IMR-90 (cell line): ENCODE results near the gene ALDOC. TPM values are rescaled to one million over a fixed set of nuclear protein-coding genes. Genes with fewer than 3 reads are reported as not detected.
A peak's percentile ranks its signal among the peaks of the same experiment; 100 is the strongest.

Experiments used
- ATAC-seq: fragments of 200-7000 bp; cut with Tn5 transposase; 2 replicates; pipeline ENCODE4 v1.9.1; 2020; ENCODE audit warnings: low read depth, mild to moderate bottlenecking, moderate library complexity
- BruUV-seq: library from RNA; stranded (reverse); fragments of 400-500 nt; replicated peaks from 2 replicates; lab custom pipeline; 2021; lab: Mats Ljungman, UMichigan
- CTCF ChIA-PET: fragments of 300-600 bp; formaldehyde crosslinking; extraction: SDS; loops from one replicate; lab custom pipeline; 2021; ENCODE audit warnings: antibody characterized with exemption; lab: Yijun Ruan, JAX
- POLR2A ChIA-PET: fragments of 300-600 bp; sonication (Branson Sonifier 250); formaldehyde crosslinking; loops from one replicate; lab custom pipeline; 2022; ENCODE audit warnings: antibody characterized with exemption; ENCODE audit not compliant: unreplicated experiment; lab: Charles Lee
- DNase-seq: peaks from one replicate; pipeline ENCODE4 v3.0.0; 2013
- H2AFZ ChIP-seq: replicated peaks from 2 replicates; pipeline ENCODE3; 2013; ENCODE audit warnings: low read length, mild to moderate bottlenecking; ENCODE audit not compliant: poor library complexity
- H2AK5ac ChIP-seq: 2 replicates; pipeline ENCODE4 v1.6.1; 2013; ENCODE audit warnings: low read depth, low read length, inconsistent platforms
- H2AK9ac ChIP-seq: replicated peaks from 2 replicates; pipeline ENCODE3; 2013; ENCODE audit warnings: mild to moderate bottlenecking, low read depth, low read length, moderate library complexity; ENCODE audit not compliant: poor library complexity
- H2BK120ac ChIP-seq: 2 replicates; pipeline ENCODE4 v1.6.1; 2013; ENCODE audit warnings: low read depth, low read length, inconsistent platforms
- H2BK15ac ChIP-seq: 3 replicates; pipeline ENCODE4 v1.6.1; 2013; ENCODE audit warnings: low read depth, low read length, inconsistent platforms
- H2BK20ac ChIP-seq: 2 replicates; pipeline ENCODE4 v1.6.1; 2013; ENCODE audit warnings: low read depth, mild to moderate bottlenecking, inconsistent platforms, low read length, moderate library complexity
- H2BK5ac ChIP-seq: 2 replicates; pipeline ENCODE4 v1.6.1; 2013; ENCODE audit warnings: mild to moderate bottlenecking, low read depth, low read length, inconsistent platforms; ENCODE audit not compliant: poor library complexity, severe bottlenecking
- H3K14ac ChIP-seq: replicated peaks from 2 replicates; pipeline ENCODE4 v1.6.1; 2013; ENCODE audit warnings: low read depth, low read length, inconsistent platforms
- H3K18ac ChIP-seq: 2 replicates; pipeline ENCODE4 v1.6.1; 2013; ENCODE audit warnings: low read depth, low read length, control low read depth
- H3K23ac ChIP-seq: 2 replicates; pipeline ENCODE4 v1.6.1; 2013; ENCODE audit warnings: low read depth, low read length, inconsistent platforms
- H3K27ac ChIP-seq: 2 replicates; pipeline ENCODE4 v1.5.1; 2013; ENCODE audit warnings: mild to moderate bottlenecking, control low read depth, low read length; ENCODE audit not compliant: insufficient read depth
- H3K27me3 ChIP-seq: 2 replicates; pipeline ENCODE4 v1.6.1; 2013; ENCODE audit warnings: low read length; ENCODE audit not compliant: control insufficient read depth, insufficient read depth
- H3K36me3 ChIP-seq: 2 replicates; pipeline ENCODE4 v1.6.1; 2013; ENCODE audit warnings: low read length, mixed read lengths; ENCODE audit not compliant: control insufficient read depth, insufficient read depth
- H3K4ac ChIP-seq: 2 replicates; pipeline ENCODE4 v1.6.1; 2013; ENCODE audit warnings: low read depth, low read length, inconsistent platforms
- H3K4me1 ChIP-seq: 2 replicates; pipeline ENCODE4 v1.6.1; 2013; ENCODE audit warnings: low read length, mixed read lengths; ENCODE audit not compliant: control insufficient read depth, insufficient read depth
- H3K4me2 ChIP-seq: 2 replicates; pipeline ENCODE4 v1.6.1; 2013; ENCODE audit warnings: low read depth, mild to moderate bottlenecking, control low read depth, low read length, moderate library complexity
- H3K4me3 ChIP-seq: 2 replicates; pipeline ENCODE4 v1.5.1; 2013; ENCODE audit warnings: low read depth, mild to moderate bottlenecking, control low read depth, low read length, moderate library complexity; ENCODE audit not compliant: insufficient read depth
- H3K56ac ChIP-seq: 2 replicates; pipeline ENCODE4 v1.6.1; 2013; ENCODE audit warnings: low read length, inconsistent platforms; ENCODE audit not compliant: insufficient read depth; ENCODE audit errors: extremely low read depth
- H3K79me1 ChIP-seq, 2 experiments: 2 replicates each; pipeline ENCODE4 v1.6.1; 2013; ENCODE audit warnings: low read length in 2 of 2, inconsistent platforms in 1 of 2, low read depth in 1 of 2
- H3K9ac ChIP-seq: 2 replicates; pipeline ENCODE4 v1.6.1; 2013; ENCODE audit warnings: low read depth, low read length, control low read depth
- H3K9me1 ChIP-seq: 2 replicates; pipeline ENCODE4 v1.6.1; 2013; ENCODE audit warnings: low read length, inconsistent platforms; ENCODE audit not compliant: insufficient read depth
- H3K9me3 ChIP-seq: 2 replicates; pipeline ENCODE4 v1.6.1; 2013; ENCODE audit warnings: low read length; ENCODE audit not compliant: control insufficient read depth, insufficient read depth
- H4K20me1 ChIP-seq: 2 replicates; pipeline ENCODE4 v1.6.1; 2013; ENCODE audit warnings: low read length, inconsistent platforms; ENCODE audit not compliant: insufficient read depth
- H4K5ac ChIP-seq: 2 replicates; pipeline ENCODE4 v1.6.1; 2013; ENCODE audit warnings: mild to moderate bottlenecking, low read depth, low read length, control low read depth
- H4K8ac ChIP-seq, 2 experiments: 2 replicates each; pipeline ENCODE4 v1.6.1; 2013; ENCODE audit warnings: low read depth in 2 of 2, low read length in 2 of 2, control low read depth in 1 of 2, inconsistent platforms in 1 of 2
- H4K91ac ChIP-seq: 2 replicates; pipeline ENCODE4 v1.6.1; 2013; ENCODE audit warnings: low read depth, low read length, inconsistent platforms; ENCODE audit not compliant: insufficient read depth
- CEBPB ChIP-seq: IDR thresholded peaks from 2 replicates; pipeline ENCODE4 v1.6.1; 2012; ENCODE audit warnings: low read depth, low read length, improper control_type of control experiment
- MAFK ChIP-seq: IDR thresholded peaks from 2 replicates; pipeline ENCODE4 v1.6.1; 2012; ENCODE audit warnings: low read depth, low read length, improper control_type of control experiment
- WGBS, 2 experiments: methylation state at CpG; one replicate each; pipeline versions ENCODE4 v1.1.5 to v1.1.7; 2013; ENCODE audit warnings: missing lambda C conversion rate in 2 of 2; ENCODE audit not compliant: insufficient read length in 1 of 2; ENCODE audit errors: extremely low coverage in 2 of 2; 5-methylcytosine and 5-hydroxymethylcytosine counted together
- dilution Hi-C: fragments of 300-500 bp; cut with HindIII; formaldehyde crosslinking; loops from one replicate; pipeline ENCODE4 v1.14.3; 2018; ENCODE audit warnings: low sequenced_read_pairs; ENCODE audit not compliant: unreplicated experiment
- in situ Hi-C: fragments of 300-500 bp; cut with MboI; formaldehyde crosslinking; loops from 3 replicates; pipeline ENCODE4 v1.14.3; 2019; ENCODE audit warnings: low sequenced_read_pairs, inconsistent platforms, mixed read lengths
- intact Hi-C: fragments of 100-400 bp; cut with micrococcal nuclease; formaldehyde crosslinking; loops from 2 replicates; pipeline ENCODE4 v1.10.0; 2022
- polyA plus RNA-seq, 3 experiments: library from polyadenylated mRNA; depleted of rRNA; stranded (reverse); fragments of >200 nt; gene quantifications; 2 replicates each; pipeline ENCODE4 v1.2.3, GENCODE V29; 2012; ENCODE audit warnings: low replicate concordance in 1 of 3
- total RNA-seq: library from RNA; depleted of rRNA; stranded (reverse); fragments of >200 nt; gene quantifications from 2 replicates; pipeline ENCODE4 v1.2.3, GENCODE V29; 2012

Gene ALDOC
- total and polyA plus RNA-seq, 2 of the 4 experiments (the other 2 are of a cell fraction), result 47.0 to 69.7 TPM

DNA sequence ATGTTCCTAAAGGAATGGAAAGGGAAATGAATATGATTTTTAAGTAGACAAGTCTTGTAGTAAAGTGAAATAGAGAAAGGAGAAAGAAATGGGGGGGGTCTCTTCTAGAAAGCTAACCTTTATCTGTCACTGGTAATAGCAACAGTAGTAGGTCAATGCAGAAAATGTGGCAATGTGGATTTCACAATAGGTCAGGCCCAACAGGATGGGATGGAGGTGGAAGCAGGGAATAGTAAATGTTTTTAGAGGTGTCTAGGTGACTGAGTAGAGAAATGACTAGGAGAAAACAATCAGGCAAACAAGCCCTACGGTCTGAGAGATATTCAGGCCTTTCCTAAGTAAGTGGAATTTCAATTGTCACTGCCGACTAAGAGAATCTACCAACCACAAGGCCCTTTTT, 43.3 kb upstream of the ALDOC start:
- H3K18ac ChIP-seq, result no peak overlapping the region
- no peak overlapping the region for H3K9ac ChIP-seq
- ATAC-seq, result no peak
- H4K91ac ChIP-seq, result no peak overlapping the region
- dilution Hi-C loops (no loop called here), intact Hi-C loops (no loop called here), in situ Hi-C loops (no loop called here)
- H3K14ac ChIP-seq, result no peak overlapping the region
- H3K27me3 ChIP-seq, result no peaks in the 10 kb centered on the region
- no peak overlapping the region for H3K4me2 ChIP-seq
- H3K4me3 ChIP-seq, result no peak overlapping the region
- H2AK9ac ChIP-seq, result no peak overlapping the region
- DNase-seq, result no peak
- H3K9me3 ChIP-seq, result no peaks in the 10 kb centered on the region
- no peaks in the 10 kb centered on the region for H3K9me1 ChIP-seq
- ChIA-PET POLR2A (no interaction called here), CTCF (no interaction called here)
- H3K4ac ChIP-seq, result no peak overlapping the region
- no peak overlapping the region for H2BK20ac ChIP-seq
- TF ChIP-seq MAFK, result no peak
- TF ChIP-seq CEBPB, result peak; percentile 24; the same call in 1 of the 2 replicates
- H2AFZ ChIP-seq, result no peak overlapping the region
- no peaks in the 10 kb centered on the region for H3K4me1 ChIP-seq
- H2BK5ac ChIP-seq, result no peak overlapping the region
- H3K23ac ChIP-seq, result no peak overlapping the region
- WGBS, 2 experiments, result no CpG with 5 or more reads among the region's 2 CpGs
- no peak overlapping the region for H2BK120ac ChIP-seq
- no peak overlapping the region for H4K8ac ChIP-seq
- H3K56ac ChIP-seq, result no peak overlapping the region
- H4K5ac ChIP-seq, result no peak overlapping the region
- no peak overlapping the region for H2BK15ac ChIP-seq
- peaks cover 0 to 11% of the 10 kb centered on the region in 2 experiments; a peak in 2 of 4 replicates for H3K79me1 ChIP-seq
- H3K36me3 ChIP-seq, result peaks cover 72% of the 10 kb centered on the region
- H2AK5ac ChIP-seq, result no peak overlapping the region
- H4K20me1 ChIP-seq, result no peaks in the 10 kb centered on the region
- BruUV-seq, result no TSS peak
- no peak overlapping the region for H3K27ac ChIP-seq
